ENCODE measurements around the gene ANKRD22.

Gene ANKRD22

DNA sequence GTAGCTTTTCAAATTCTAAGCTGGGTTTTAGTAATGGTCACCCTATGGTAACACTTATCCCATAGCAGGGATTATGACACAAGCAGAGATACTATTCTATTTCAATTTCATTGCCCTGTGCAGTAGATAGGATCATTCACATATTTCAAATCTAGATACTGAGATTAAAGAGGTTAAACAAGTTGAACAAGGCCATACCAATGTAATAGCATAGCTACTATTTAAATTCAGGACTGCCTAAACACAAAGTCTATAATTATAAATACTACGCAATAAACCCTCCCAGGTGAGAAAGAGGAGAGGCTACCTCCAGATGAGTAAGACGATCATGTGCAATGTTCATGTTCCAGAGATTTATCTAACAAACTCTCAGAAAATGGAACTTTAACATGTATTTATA is 48.0 kb downstream of the ANKRD22 start:
- no peak for DNase-seq (ENCODE audit: low read depth in 1 of 2, low spot score in 1 of 2)

- no peak for DNase-seq (ENCODE audit: low read depth in 1 of 2, low spot score in 1 of 2)
Measured at GRCh38 chr10:88802523-88803285, 48.9 kb downstream of the ANKRD22 start, which contains the start of gene LIPM. Gene LIPM, plus strand, starts transcription at chr10:88802730. Its CDS starts 167 bp downstream, at chr10:88802897.

DNA sequence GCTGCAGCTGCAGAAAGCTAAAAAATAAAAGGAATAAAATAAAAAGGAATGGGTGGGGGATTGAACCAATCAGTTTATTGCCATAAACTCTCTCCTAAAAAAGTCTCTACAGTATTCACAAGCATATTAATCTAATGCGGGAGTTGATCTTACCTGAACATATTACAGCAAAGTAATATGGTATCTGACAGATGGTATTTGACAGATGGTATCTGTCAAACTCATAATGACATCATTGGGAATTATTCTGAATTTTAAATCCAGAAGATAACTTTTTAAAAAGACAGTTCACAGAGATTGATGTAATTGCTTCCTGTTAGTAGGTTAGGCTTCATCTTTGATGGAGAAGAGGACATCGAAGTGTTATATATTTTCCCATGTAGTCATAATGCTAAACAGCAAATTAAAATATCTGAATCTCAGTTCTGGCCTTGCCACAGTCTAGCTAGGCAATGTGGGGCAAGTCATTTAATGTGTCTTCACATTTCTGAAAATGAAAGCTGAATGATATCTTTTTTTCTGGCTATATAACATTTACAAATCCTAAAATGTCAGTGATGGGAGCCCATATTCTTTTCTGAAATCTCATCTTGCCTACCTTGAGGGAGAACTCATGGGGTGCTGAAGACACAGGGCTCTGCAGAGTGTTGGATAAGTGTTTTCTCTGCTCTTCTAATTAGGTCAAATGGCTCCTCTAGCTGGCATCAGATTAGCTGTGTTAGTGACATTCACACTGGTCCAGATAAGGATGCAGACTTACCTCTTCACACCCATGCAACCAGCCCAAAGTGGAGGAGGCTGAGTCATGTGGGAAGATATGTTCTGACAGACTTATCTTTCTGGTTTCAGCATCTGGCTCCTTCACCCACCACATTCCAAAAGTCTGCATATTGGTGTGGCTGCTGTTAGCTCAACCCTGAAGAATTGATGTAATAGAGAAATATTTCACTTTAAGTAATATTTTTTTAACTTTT is 51.2 kb downstream of the ANKRD22 start:
- peak in 1 of 2 donors; percentile 17 for DNase-seq (ENCODE audit: low read depth in 1 of 2, low spot score in 1 of 2)

GRCh38 chr10:88794731-88795130 is 56.9 kb downstream of the ANKRD22 start:
- DNase-seq (ENCODE audit: low read depth in 1 of 2, low spot score in 1 of 2), result no peak

DNA sequence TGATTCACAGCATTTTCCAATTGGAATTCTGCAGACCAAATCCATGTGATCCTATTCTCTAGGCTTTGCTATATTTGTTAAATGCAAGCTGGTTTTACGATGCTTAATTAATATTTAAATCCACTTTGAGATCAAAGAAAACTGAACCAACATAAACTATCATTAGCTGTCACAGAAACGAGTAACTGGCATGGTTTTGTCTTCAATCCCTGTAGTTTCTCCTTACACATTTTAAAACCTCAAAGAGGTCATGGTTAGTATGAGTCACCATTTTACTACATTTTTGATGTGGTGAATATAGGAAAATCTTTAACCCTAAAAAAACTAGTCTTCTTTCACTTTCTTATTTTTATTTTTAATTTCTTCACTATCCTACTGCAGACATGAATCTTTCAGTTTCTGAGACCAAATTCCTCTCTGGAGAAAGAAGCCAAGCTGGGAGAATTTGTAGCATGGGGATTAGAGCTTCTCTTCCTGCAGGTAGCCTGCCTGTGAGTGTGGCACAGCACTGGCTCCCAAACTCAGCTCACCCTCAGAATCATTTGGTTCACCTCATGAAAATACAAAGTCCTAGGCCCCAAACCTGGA is 57.8 kb downstream of the ANKRD22 start:
- no peak for DNase-seq (ENCODE audit: low read depth in 1 of 2, low spot score in 1 of 2)

DNA sequence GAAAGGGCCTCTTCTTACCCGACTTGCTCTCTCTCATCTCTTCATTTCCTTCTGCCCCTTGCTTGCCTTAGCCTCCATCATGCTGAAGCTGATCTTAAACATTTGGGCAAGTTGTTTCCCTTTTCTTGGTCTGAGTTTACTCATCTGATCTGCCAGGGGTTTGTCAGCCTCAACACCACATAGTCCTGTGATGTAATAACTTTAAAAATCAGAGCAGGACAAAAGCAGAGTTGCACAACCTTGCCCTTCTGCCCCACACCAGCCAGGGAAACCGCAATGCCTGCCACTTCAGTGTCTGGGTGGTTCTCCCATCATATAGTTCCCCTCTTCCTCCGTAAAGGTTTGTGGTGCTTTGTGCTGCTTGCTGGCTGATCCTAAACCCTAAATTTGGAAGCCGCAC is 59.0 kb downstream of the ANKRD22 start:
- no peak for DNase-seq (ENCODE audit: low read depth in 1 of 2, low spot score in 1 of 2)

- DNase-seq (ENCODE audit: low read depth in 1 of 2, low spot score in 1 of 2), result no peak
Measured at GRCh38 chr10:88791924-88792323, 59.7 kb downstream of the ANKRD22 start.

- DNase-seq (ENCODE audit: low read depth in 1 of 2, low spot score in 1 of 2), result no peak
Measured at GRCh38 chr10:88788924-88789323, 62.7 kb downstream of the ANKRD22 start.

DNA sequence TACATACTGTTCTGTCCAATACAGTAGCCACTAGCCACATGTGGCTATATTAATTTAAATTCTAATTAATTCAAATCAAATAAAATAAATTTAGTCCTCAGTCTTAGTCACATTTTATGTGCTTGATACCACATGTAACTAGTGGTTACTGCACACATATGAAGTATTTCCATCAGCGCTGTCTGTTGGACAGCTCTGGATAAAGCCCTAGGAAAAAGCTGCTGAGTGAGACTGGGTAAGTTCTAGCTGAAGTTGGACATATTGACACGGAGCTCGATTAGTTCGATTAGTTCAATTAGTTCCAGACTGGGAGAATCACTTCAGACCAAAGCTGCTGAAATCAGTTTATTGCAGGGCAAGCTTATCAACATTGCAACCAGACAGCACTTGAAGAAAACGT is 64.2 kb downstream of the ANKRD22 start:
- no peak for DNase-seq (ENCODE audit: low read depth in 1 of 2, low spot score in 1 of 2)

GRCh38 chr10:88786032-88786770 is 65.4 kb downstream of the ANKRD22 start:
- DNase-seq (ENCODE audit: low read depth in 1 of 2, low spot score in 1 of 2), result no peak

- no peak for DNase-seq (ENCODE audit: low read depth in 1 of 2, low spot score in 1 of 2)
Measured at GRCh38 chr10:88783724-88784123, 67.9 kb downstream of the ANKRD22 start.

- DNase-seq (ENCODE audit: low read depth in 1 of 2, low spot score in 1 of 2), result no peak
Measured at GRCh38 chr10:88782222-88782621, 69.4 kb downstream of the ANKRD22 start.

DNA sequence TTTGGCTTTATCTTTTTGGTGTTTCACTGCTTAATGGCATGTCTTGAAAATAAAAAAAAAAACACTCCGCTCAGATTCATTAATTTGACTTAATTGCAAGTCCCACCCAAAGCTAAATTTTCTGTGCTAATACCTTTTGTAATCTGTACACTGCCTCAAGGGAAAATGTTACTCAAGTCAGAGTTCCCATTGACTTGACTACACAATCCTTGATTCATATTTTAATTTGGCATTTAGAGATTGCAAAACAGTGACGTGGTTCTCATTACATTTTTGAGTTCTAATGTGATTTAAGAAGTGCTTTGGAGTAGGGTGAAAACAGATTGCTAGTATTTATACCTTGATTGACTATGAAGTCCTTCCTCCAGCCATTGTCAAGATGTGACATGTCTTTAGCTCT is 70.4 kb downstream of the ANKRD22 start:
- no peak for DNase-seq (ENCODE audit: low read depth in 1 of 2, low spot score in 1 of 2)
